ENCODE data around the gene GALNT18. TPM values are rescaled to one million over a fixed set of nuclear protein-coding genes. Genes with fewer than 3 reads are reported as not detected.
A peak's percentile ranks its signal among the peaks of the same experiment; 100 is the strongest.

The GALNT18 gene
- total RNA-seq, 1 experiment from 2014 or later = 1.7 TPM

- no peak overlapping the region for H2BK12ac ChIP-seq (ENCODE audit: insufficient read length, low read depth, low read length)
- no peak overlapping the region for H3K14ac ChIP-seq (ENCODE audit: insufficient read depth, low read length)
- no peak overlapping the region for H3K4ac ChIP-seq (ENCODE audit: low read depth, low read length)
- no peaks in the 10 kb centered on the region for H3K79me2 ChIP-seq (ENCODE audit: insufficient read depth, low read length)
- H2BK20ac ChIP-seq (ENCODE audit: low read depth, low read length, poor library complexity, severe bottlenecking) = no peak overlapping the region
- no peaks in the 10 kb centered on the region for H3K27me3 ChIP-seq (ENCODE audit: insufficient read depth, low read length)
- no CpG with 5 or more reads among the region's 8 CpGs for WGBS (ENCODE audit: extremely low coverage, insufficient read length, low lambda C conversion rate)
- no peak overlapping the region for H2AK5ac ChIP-seq (ENCODE audit: insufficient read length, low read length)
- no peak overlapping the region for H3K4me2 ChIP-seq (ENCODE audit: insufficient read depth, insufficient read length, low read length)
- Mint-ChIP-seq H3K27me3 (ENCODE audit: low read depth) (peaks cover 3% of the 10 kb centered on the region; the same call in 1 of the 2 replicates), H3K27ac (peak overlapping the region in 1 of 3 experiments; percentile 68; a peak in 1 of 7 replicates), H3K36me3 (ENCODE audit: insufficient read depth in 1 of 3, low read depth in 3 of 3) (no peaks in the 10 kb centered on the region), H3K4me3 (no peak overlapping the region), H3K9me3 (no peaks in the 10 kb centered on the region), H3K4me1 (peaks cover 18 to 19% of the 10 kb centered on the region in 2 experiments)
- H3K23me2 ChIP-seq (ENCODE audit: insufficient read length, low read depth, low read length, poor library complexity, severe bottlenecking) = no peaks in the 10 kb centered on the region
- DNase-seq = no peak
- H3K79me1 ChIP-seq (ENCODE audit: insufficient read depth, low read depth, low read length, poor library complexity, severe bottlenecking) = no peaks in the 10 kb centered on the region
- no peak overlapping the region for H4K5ac ChIP-seq (ENCODE audit: insufficient read length, low read depth, low read length)
- no peak overlapping the region for H2BK120ac ChIP-seq (ENCODE audit: low read depth, low read length, poor library complexity, severe bottlenecking)
- no peaks in the 10 kb centered on the region for H4K20me1 ChIP-seq (ENCODE audit: control insufficient read depth, insufficient read depth, insufficient read length)
- no peaks in the 10 kb centered on the region for H3K9me3 ChIP-seq (ENCODE audit: control insufficient read depth, low read depth, low read length)
- no peak overlapping the region for H2BK15ac ChIP-seq (ENCODE audit: low read depth, low read length)
- no peak overlapping the region for H3K18ac ChIP-seq (ENCODE audit: insufficient read length, low read depth, low read length)
- H3K9ac ChIP-seq (ENCODE audit: extremely low read depth, insufficient read length, low read length) = no peak overlapping the region
- H3T11ph ChIP-seq (ENCODE audit: low read length) = no peak overlapping the region
- H4K8ac ChIP-seq (replicated peaks; ENCODE audit: insufficient read length, low read depth, low read length) = no peak overlapping the region
- no peak overlapping the region for H2BK5ac ChIP-seq (ENCODE audit: insufficient read length, low read length)
- no peak overlapping the region for H2AFZ ChIP-seq (ENCODE audit: low read length)
- no peak overlapping the region for H3K27ac ChIP-seq (ENCODE audit: insufficient read length, low read depth, low read length)
- H4K91ac ChIP-seq (ENCODE audit: insufficient read length, low read depth, low read length) = no peak overlapping the region
- TF ChIP-seq CTCF (conservative IDR thresholded peaks at IDR 0.05) = no peak
- H3K23ac ChIP-seq (ENCODE audit: insufficient read length, low read depth, low read length) = no peak overlapping the region
- H3K56ac ChIP-seq (ENCODE audit: insufficient read length, low read depth, low read length) = no peak overlapping the region
- no peaks in the 10 kb centered on the region for H3K4me1 ChIP-seq (ENCODE audit: insufficient read depth, low read length)
Measured at GRCh38 chr11:11263238-11264005, 358.4 kb downstream of the GALNT18 start.
